HPDE6-E6E7 (cell line): ENCODE measurements around the gene SYAP1.
"Not testable (repeated sequence)": the region's sequence is repeated elsewhere in the genome, so short reads cannot be mapped to it uniquely, and the experiment has no call there.

ENCODE experiments used
- DNase-seq: peaks from one replicate; pipeline ENCODE4 v3.0.0; 2011; ENCODE audit warnings: missing footprints; ENCODE audit errors: extremely low spot score

Gene SYAP1

GRCh38 chrX:16725072-16725471, 5.7 kb downstream of the SYAP1 start:
- DNase-seq = no peak

DNA sequence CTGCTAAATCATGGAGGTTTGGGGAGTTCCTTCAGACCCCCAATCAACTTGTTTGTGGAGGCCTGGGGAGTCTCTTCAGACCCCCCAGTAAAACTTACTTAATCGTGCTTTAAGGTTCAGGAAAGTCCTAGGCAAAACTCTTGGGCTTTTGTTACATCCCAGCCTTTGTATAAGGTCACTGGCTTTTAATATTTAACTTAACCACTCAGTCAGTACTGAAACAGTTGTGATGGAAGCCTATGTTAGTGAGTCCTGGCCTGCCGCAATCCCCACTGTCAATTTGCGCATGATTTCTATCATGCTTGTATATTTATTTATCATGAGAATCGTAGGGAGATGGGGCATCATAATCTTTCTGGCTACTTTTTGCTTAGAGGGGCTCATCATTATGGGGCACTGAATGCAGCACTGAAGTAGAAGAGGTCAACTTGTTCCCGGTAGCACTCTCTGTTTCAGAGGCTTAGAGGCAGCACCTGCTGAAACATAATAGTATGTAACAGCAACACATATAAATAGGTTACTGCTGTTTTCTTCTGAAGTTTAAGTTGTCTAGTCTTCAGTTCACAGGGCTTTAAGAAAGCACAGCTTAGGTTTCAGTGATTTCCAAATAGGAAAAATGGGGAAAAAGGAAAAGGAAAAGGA, 7.1 kb downstream of the SYAP1 start:
- DNase-seq = not testable (repeated sequence)

GRCh38 chrX:16727637-16728036, 8.2 kb downstream of the SYAP1 start:
- DNase-seq = no peak

DNA sequence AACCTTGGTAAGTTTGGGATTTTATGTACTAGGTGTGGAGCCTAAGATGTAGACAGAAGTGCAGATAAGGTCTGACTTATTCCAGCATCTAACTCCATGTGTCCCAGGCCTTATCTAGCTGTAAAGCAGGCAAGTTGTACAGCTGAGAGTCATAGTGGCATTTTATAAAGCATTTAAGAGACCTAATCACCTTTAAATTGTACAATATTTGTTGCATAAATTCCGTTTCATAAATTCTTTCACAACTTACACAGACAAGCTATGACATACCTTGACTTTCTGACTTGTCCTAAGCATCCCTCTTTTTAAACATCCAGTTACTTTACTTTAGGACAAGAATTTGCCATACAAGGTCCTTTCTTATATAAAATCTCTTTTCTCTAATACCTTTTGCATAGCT, 11.0 kb downstream of the SYAP1 start:
- DNase-seq = no peak

- no peak for DNase-seq
These were observed 13.6 kb downstream of the SYAP1 start for GRCh38 chrX:16733013-16733412.

- no peak for DNase-seq
These were observed 17.6 kb downstream of the SYAP1 start for GRCh38 chrX:16737024-16737423.

GRCh38 chrX:16739574-16739973, 20.2 kb downstream of the SYAP1 start:
- DNase-seq = no peak

DNA sequence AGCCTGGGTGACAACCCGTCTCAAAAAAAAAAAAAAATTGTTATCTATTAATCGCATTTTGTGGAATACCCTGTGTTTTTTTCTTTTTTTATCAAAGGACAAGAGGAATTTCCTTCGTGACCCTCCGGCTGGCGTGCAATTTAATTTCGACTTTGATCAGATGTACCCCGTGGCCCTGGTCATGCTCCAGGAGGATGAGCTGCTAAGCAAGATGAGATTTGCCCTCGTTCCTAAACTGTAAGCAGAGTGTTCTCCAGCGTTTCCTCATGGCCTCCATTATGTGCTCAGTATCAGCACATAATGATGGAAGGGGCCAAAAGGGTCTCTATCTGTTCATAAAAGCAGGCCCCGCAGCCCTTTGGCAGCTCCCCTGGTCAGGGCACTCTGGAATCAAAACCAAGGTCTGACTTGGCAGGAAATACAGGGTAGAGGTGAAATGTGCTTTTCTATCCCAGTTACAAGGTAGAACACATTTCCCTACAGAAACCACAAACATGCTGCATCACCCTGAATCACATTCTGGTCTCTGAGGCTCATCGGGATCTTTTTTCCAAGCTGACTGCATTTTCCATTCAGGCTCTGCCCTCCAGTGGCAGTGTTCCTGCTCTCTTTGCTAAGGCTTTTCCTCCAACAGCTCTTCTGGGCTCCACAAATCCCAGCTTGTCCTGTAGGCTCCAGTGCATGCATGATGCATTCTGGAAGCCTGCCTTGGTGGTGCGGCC, 24.4 kb downstream of the SYAP1 start:
- peak; percentile 58 for DNase-seq

- DNase-seq = no peak
These were observed 25.7 kb downstream of the SYAP1 start for GRCh38 chrX:16745102-16745501.

DNA sequence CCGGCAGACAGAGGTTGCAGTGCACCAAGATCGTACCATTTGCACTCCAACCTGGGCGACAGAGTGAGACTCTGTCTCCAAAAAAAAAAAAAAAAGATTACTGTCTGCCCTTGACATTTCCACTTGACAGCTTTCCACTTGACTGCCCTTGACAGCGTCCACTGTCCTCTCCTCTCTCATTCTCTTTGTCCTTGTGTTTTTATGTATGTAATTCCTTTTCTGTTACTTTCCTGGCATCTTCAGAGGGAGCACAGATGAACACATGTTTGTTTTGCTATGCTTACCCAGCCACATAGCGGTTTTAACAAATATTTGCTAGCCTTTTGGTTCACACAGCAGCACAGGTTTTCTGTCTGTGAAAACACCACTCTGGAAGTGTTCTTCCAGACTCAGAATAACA, 26.2 kb downstream of the SYAP1 start:
- DNase-seq = no peak

- DNase-seq = no peak
These were observed 29.0 kb downstream of the SYAP1 start for GRCh38 chrX:16748425-16748824.

DNA sequence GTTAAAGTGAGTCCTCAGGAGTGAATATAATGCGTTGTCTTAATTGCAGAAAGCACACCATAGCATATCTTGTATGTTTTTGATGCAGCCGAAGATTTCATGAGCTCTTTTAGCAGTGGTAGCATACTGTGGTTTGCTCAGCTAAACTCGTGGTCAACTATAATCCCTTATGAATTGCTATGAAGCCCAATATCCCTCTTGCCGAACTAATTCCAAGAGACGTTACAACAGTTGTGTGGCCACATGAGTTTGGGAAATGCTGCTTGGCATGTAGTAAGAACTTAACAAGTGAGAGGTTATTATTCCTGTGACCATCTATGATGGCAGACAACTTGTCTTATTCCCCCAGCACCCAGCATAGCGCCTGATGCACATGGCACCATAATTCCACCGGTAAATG, 30.7 kb downstream of the SYAP1 start:
- no peak for DNase-seq

DNA sequence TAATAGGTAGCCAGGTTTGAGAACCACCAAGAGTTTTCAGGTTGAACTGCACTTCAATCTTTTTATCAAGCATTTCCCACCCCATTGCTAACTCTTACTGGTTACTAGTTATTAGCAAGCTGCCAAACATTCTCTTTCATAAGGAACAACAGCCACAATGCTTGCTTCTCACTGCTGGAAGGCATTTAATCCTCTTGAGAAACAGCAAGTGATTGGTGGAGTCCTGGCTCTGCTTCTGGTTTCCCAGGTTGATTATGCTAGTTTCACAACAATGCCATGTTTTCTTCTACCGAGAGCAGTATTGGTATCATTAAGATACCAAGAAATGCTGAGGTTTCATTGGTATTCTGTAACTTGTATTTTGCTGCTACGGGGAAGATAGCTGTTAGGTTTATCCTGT, 34.6 kb downstream of the SYAP1 start:
- DNase-seq = no peak

GRCh38 chrX:16756724-16757123, 37.3 kb downstream of the SYAP1 start:
- no peak for DNase-seq

DNA sequence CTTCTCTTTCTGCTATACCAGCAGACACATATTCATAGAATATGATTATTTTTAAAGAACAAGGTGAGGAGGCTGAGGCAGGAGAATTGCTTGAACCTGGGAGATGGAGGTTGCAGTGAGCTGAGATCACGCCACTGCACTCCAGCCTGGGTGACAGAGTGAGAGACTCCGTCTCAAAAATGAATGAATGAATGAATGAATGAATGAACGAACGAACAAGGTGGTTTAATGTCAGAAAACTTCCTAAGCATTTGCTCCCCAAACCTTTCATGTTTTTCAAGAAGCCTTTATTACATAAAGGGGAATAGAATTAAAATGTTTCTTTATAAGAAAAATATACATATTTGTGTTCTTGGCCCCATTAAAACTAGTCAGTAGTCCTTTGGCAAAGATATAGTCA, 42.1 kb downstream of the SYAP1 start:
- not testable (repeated sequence) for DNase-seq

GRCh38 chrX:16762579-16762978, 43.2 kb downstream of the SYAP1 start:
- DNase-seq = no peak

DNA sequence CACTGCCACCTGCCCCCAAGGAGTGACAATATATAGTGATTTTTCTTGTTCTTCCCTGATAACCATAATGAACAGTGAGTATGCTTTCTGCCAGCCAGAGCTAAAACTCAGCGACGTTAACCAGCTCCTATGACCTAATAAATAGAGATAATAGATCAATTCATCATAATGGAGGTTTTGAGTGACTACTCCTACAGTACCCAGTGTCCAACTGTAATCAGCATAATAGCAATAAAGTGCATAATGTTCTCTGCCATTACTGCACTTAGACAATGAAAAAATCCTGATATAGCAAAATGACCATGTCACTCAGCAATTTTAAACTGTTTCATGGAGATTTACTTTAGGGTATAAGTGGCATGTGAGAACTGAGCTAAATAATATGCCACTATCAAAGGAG, 46.2 kb downstream of the SYAP1 start:
- DNase-seq = no peak

GRCh38 chrX:16770970-16771482, 51.6 kb downstream of the SYAP1 start:
- DNase-seq = no peak

GRCh38 chrX:16771483-16772398, 52.3 kb downstream of the SYAP1 start:
- peak; percentile 74 for DNase-seq

DNA sequence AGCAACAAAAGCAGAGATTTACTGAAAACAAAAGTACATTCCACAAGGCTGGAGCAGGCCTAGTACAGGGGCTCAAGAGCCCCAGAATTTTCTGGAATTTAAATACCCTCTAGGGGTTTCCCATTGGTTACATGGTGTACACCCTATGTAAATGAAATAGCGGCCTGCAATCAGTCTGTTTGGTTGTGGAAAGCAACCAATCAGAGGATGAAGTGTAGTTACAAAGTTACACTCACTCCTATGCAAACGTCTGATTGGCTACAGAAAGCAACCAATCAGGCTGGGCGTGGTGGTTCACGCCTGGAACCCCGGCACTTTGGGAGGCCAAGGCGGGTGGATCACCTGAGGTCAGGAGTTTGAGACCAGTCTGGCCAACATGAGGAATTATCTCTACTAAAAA, 53.0 kb downstream of the SYAP1 start:
- DNase-seq = no peak

GRCh38 chrX:16774746-16775145, 55.3 kb downstream of the SYAP1 start:
- DNase-seq = no peak

GRCh38 chrX:16778545-16778944, 59.1 kb downstream of the SYAP1 start:
- DNase-seq = no peak
